ENCODE data around the gene TMEM255B. TPM values are rescaled to one million over a fixed set of nuclear protein-coding genes. Genes with fewer than 3 reads are reported as not detected.

The TMEM255B gene
- total RNA-seq, 1 donor from 2014 or later: 321 TPM

DNA sequence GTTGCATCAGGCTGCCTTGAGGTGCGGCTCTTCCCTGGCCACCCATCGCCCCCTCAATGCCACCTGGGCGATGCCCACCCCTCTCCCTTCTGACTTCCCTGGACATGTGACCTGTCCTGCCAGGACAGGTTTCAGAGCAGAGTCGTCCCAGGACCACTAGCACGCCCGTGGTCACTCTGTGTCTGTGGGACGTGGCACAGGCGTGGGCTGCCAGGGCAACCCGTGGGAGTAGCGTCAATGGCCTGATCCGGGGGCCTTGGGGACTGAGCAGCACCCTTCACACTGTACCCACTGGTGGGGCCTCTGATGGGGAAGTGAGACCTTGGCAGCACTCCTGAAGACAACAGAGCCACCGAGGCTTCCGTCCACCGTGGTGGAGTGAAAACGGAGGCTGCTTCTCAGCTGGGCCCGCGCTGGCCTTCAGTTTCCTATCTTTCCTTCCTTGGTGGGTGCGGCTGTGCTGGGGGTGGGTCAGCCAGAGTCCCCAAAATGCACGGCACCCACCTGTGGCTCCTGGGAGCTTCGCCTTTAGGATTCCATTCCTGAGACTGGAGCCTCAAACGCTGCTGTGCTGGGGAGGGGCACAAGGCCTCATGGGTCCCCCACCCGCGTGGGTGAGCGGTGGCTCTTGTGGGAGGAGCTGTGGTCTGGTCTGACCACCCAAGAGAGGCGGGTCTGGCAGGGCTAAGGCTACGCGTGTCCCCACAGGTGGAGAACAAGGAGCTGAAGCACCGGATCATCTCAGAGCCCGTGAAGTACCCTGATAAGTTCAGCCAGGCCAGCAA is 26.7 kb upstream of the TMEM255B start:
- no peak overlapping the region for H3K27ac Mint-ChIP-seq (ENCODE audit: unreplicated experiment)
- DNase-seq (ENCODE audit: low spot score): no peak
- H3K9me3 Mint-ChIP-seq (ENCODE audit: unreplicated experiment): no peaks in the 10 kb centered on the region
- peaks cover 4% of the 10 kb centered on the region for H3K27me3 Mint-ChIP-seq (ENCODE audit: unreplicated experiment)
- no peaks in the 10 kb centered on the region for H3K4me1 Mint-ChIP-seq (ENCODE audit: unreplicated experiment)
- H3K4me3 Mint-ChIP-seq (ENCODE audit: unreplicated experiment): no peak overlapping the region
- H3K36me3 Mint-ChIP-seq (ENCODE audit: low read depth, unreplicated experiment): no peaks in the 10 kb centered on the region
- TF ChIP-seq, protein P1, sequence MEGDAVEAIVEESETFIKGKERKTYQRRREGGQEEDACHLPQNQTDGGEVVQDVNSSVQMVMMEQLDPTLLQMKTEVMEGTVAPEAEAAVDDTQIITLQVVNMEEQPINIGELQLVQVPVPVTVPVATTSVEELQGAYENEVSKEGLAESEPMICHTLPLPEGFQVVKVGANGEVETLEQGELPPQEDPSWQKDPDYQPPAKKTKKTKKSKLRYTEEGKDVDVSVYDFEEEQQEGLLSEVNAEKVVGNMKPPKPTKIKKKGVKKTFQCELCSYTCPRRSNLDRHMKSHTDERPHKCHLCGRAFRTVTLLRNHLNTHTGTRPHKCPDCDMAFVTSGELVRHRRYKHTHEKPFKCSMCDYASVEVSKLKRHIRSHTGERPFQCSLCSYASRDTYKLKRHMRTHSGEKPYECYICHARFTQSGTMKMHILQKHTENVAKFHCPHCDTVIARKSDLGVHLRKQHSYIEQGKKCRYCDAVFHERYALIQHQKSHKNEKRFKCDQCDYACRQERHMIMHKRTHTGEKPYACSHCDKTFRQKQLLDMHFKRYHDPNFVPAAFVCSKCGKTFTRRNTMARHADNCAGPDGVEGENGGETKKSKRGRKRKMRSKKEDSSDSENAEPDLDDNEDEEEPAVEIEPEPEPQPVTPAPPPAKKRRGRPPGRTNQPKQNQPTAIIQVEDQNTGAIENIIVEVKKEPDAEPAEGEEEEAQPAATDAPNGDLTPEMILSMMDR (IDR thresholded peaks at IDR 0.05; ENCODE audit: unreplicated experiment): no peak

DNA sequence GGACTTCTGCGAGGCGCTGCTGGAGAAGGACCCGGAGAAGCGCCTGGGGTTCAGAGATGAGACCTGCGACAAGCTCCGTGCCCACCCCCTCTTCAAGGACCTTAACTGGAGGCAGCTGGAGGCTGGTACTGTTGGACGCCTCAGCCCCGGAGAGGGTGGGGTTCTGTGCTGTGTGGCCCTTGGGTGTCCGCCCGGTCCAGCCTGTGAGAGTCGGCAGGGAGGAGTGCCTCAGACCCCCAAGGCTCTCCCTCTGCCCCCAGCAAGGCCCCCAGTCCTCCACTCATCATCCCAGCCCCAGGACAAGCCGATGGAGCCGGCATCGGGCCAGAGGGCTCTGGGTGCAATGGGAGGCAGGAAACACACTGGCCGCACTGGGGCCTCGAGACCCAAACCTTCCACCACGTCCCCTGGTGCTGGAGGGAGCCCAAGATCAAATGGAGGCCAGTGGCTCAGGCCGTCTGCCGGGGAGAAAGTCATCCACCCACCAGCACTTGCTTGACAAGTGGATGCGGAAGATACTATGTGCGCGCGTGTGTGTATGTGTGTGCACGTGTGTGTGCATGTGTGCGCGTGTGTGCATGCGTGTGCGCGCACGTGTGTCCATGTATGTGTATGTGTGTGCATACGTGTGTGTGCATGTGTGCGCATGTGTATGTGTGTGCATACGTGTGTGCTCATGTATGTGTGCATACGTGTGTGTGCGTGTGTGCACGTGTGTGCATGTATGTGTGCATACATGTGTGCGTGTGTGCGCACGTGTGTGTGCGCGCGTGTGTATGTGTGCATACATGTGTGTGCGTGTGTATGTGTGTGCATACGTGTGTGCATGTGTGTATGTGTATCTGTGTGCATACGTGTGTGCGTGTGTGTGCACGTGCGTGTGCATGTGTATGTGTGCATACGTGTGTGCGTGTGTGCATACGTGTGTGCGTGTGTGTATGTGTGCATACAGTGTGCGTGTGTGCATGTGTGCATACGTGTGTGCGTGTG is 25.8 kb upstream of the TMEM255B start:
- DNase-seq (ENCODE audit: low spot score): no peak
- Mint-ChIP-seq H3K9me3 (ENCODE audit: unreplicated experiment) (no peaks in the 10 kb centered on the region), H3K4me3 (ENCODE audit: unreplicated experiment) (peak overlapping the region; percentile 59), H3K27me3 (ENCODE audit: unreplicated experiment) (peaks cover 5% of the 10 kb centered on the region), H3K27ac (ENCODE audit: unreplicated experiment) (no peak overlapping the region), H3K4me1 (ENCODE audit: unreplicated experiment) (no peaks in the 10 kb centered on the region), H3K36me3 (ENCODE audit: low read depth, unreplicated experiment) (no peaks in the 10 kb centered on the region)
- TF ChIP-seq, protein P1 (IDR thresholded peaks at IDR 0.05; ENCODE audit: unreplicated experiment): no peak

DNA sequence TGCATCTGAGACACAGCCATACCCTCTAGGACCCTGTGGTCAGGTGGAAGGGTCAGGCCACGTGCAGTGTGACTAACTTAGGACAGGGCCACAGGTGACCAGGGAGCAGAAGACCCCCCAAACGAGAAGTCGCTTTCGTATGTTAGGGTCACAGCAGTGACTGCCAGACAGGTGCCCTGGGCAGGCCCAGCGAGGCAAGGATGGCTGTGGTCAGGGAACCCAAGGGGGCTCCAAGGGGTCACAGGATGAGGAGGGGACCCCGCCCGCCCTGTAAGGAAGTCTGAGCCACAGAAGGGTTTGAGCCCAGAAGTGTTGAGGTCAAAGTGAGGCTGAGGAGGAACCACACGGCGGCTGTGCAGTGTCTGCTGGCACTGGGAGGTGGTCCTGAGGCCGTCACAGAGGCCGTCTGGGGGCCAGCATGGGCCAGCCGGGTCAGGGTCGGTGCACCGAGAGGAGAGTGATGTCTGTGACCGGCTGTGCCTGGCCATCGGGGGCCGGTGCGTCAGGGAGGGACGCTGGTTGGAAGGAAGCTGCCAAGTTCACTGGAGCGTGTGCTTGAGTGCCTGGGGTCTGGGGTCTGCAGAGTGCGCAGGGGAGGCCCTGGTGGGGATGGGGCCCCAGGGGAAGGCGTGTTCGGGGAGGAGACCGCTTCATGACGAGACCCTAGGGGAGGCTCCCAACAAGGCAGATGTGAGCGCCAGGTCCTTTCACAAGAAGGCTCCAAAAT is 24.8 kb upstream of the TMEM255B start:
- Mint-ChIP-seq H3K4me1 (ENCODE audit: unreplicated experiment) (no peaks in the 10 kb centered on the region), H3K27ac (ENCODE audit: unreplicated experiment) (no peak overlapping the region), H3K4me3 (ENCODE audit: unreplicated experiment) (no peak overlapping the region), H3K9me3 (ENCODE audit: unreplicated experiment) (no peaks in the 10 kb centered on the region), H3K36me3 (ENCODE audit: low read depth, unreplicated experiment) (no peaks in the 10 kb centered on the region), H3K27me3 (ENCODE audit: unreplicated experiment) (peaks cover 7% of the 10 kb centered on the region)
- TF ChIP-seq, protein P1 (IDR thresholded peaks at IDR 0.05; ENCODE audit: unreplicated experiment): no peak
- DNase-seq (ENCODE audit: low spot score): no peak

DNA sequence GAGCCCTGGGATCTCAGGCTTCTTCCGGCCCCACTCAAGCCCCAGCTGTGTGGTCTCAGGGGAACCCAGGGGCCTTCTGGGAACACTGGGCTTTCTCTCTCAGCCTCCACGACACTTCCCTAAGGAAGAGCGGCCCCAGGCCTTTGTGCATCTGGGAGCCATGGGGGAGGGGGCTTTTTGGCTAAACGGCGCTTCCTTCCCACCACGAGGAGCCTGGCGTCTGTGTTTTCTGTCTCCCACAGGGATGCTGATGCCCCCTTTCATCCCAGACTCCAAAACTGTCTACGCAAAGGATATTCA is 24.2 kb upstream of the TMEM255B start:
- Mint-ChIP-seq H3K4me3 (ENCODE audit: unreplicated experiment) (no peak overlapping the region), H3K9me3 (ENCODE audit: unreplicated experiment) (no peaks in the 10 kb centered on the region), H3K27me3 (ENCODE audit: unreplicated experiment) (peaks cover 7% of the 10 kb centered on the region), H3K4me1 (ENCODE audit: unreplicated experiment) (no peaks in the 10 kb centered on the region), H3K36me3 (ENCODE audit: low read depth, unreplicated experiment) (no peaks in the 10 kb centered on the region), H3K27ac (ENCODE audit: unreplicated experiment) (no peak overlapping the region)
- no peak for DNase-seq (ENCODE audit: low spot score)
- TF ChIP-seq, protein P1 (IDR thresholded peaks at IDR 0.05; ENCODE audit: unreplicated experiment): no peak
